ENCODE data around the gene FUT7.

The FUT7 gene

GRCh38 chr9:137049544-137050449 is 17.9 kb upstream of the FUT7 start:
- H3K36me3 ChIP-seq = no peaks in the 10 kb centered on the region
- H3K27me3 ChIP-seq = peaks cover 96% of the 10 kb centered on the region
- no peak overlapping the region for H3K4me3 ChIP-seq
- TF ChIP-seq Cebpa-rat (IDR thresholded peaks at IDR 0.05) = no peak
- H3K4me1 ChIP-seq = peaks cover 23% of the 10 kb centered on the region
- H3K4me2 ChIP-seq = no peak overlapping the region
- H3K27ac ChIP-seq = no peak overlapping the region
- H3K9me3 ChIP-seq = no peaks in the 10 kb centered on the region
- no peak overlapping the region for H3K9ac ChIP-seq
- peaks cover 75% of the 10 kb centered on the region for H4K20me1 ChIP-seq

DNA sequence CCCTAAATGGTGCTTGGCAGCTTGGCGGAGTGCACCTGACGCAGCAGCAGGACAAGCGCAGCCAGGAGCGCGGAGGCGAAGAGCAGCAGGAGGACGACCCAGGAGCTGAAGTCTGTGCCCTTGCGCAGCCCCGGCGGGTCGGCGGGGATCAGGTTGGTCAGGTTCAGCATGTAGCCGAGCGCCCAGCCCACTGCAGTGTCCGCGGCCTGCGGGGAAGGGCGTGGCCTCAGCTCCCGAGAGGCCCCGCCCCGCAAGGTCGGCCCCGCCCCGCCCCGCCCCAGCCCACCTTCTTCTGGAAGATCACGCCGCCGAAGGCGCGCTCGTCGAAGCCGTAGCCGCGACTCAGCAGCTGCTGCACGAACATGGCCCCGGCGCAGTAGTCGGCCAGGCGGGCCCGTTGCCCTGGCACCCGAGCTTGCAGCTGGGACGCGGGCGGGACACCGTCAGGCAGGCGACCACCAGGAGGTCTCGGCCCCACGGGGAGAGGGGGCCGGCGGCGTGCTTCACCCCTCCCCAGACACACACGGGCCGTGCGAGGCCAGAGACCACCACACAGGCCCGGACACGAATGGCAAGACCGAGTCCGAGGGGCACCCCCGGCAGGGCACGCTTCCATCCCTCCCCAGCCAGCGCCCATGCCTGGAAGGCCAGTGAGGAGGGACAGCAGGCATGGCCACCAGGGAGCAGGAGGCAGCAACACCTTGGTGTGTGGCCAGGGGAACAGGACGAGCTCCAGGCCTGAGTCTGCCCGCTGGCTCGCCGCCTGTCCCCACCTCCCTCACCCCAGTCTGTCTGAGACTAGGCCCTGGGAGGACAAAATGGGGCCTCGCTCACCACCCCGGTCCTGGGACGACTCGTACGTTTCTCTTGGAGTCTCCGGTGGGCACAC is 17.0 kb upstream of the FUT7 start:
- Histone ChIP-seq H3K9me3 (no peaks in the 10 kb centered on the region), H4K20me1 (peaks cover 77% of the 10 kb centered on the region), H3K4me2 (no peak overlapping the region), H3K4me3 (no peak overlapping the region), H3K4me1 (peaks cover 32% of the 10 kb centered on the region), H3K9ac (no peak overlapping the region), H3K27ac (no peak overlapping the region), H3K36me3 (no peaks in the 10 kb centered on the region), H3K27me3 (peaks cover 91% of the 10 kb centered on the region)
- TF ChIP-seq Cebpa-rat (IDR thresholded peaks at IDR 0.05) = no peak

DNA sequence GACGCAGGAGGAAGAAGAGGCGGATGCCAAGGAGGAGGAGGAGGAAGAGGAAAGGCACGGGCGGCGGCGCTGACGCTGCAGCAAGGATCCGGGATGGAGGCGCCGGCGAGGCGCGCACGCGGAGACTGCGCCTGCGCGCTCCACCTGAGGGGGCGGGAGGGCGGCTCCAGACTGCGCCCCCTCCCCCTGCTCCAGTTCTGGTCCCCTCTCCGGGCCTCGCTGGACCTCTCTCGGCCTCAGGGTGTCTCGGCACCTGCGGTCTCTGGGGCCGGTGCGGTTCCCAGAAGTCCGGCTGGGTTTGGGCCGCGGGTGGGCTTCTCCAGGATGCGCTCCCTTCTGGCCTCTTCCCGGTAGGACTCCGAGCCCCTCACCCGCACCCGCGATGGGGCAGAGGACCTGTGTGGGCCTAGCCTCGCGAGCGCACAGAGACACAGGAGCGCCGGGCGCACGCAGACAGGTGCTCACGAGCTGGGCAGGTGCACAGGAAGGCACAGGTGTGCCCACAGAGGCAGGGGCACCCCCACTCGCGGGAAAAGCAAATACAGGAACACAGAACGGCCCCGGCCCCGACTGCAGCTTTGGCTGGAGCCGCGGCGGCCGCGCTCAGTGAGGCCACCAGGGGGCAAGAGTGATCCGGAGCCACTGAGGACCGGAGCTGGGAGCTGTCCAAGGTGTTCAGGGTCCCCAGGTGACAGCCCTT is 14.3 kb upstream of the FUT7 start, which contains the start of gene NPDC1:
Gene NPDC1 (minus strand): TSS at position 90 of the 700 bp plus-strand sequence. CDS start 188 bp downstream, outside the sequence.
- Histone ChIP-seq H3K27ac (peak within 1 kb of the TSS; percentile 71), H3K4me2 (peak within 1 kb of the TSS; percentile 99), H3K27me3 (peaks cover 64% of the 10 kb centered on the region), H4K20me1 (peaks cover 81% of the 10 kb centered on the region), H3K4me3 (peak within 1 kb of the TSS; percentile 88), H3K4me1 (peaks cover 43% of the 10 kb centered on the region), H3K9me3 (no peaks in the 10 kb centered on the region), H3K36me3 (no peaks in the 10 kb centered on the region), H3K9ac (peak within 1 kb of the TSS; percentile 80)
- TF ChIP-seq Cebpa-rat (IDR thresholded peaks at IDR 0.05) = no peak

DNA sequence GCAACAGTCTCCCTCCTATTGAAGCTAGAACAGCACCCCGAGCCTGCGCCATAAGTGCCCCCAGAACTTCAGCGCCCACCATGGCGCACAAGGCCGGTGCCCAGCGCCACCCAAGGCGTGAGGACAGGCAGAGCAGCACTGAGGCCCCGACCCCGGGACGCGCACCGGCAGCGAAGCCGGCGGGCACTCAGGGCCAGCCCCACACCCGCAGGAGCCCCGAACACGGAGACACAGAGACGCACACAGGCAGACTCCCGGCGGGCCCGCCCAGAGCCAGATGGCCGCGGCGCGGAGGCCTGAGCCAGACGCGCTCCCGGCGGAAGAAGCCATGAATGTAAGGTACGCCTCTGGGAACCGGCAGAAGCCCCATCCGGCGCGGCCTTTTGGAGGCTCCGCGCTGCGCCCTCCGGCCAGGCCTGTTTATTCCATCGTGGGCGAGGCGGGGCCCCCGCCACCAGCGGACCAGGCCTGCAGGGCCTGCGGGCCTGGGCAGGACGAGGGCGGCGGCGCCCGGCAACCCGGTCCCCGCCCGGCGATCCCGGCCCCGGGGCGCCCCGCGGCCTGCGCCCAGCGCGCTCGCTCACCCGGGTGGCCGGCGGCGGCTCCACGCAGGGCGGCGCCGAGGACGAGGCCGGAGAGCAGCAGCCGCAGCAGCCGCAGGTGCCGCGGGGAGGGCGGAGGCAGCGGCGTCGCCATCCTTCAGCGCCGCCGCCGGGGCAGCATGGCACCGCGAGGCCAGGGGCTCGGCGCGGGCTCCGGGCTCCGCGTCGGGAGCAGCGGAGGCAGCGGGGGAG is 13.6 kb upstream of the FUT7 start:
- H3K4me3 ChIP-seq = peak overlapping the region; percentile 88
- H3K36me3 ChIP-seq = peaks cover 5% of the 10 kb centered on the region
- peaks cover 50% of the 10 kb centered on the region for H3K4me1 ChIP-seq
- H4K20me1 ChIP-seq = peaks cover 81% of the 10 kb centered on the region
- peaks cover 57% of the 10 kb centered on the region for H3K27me3 ChIP-seq
- peak overlapping the region; percentile 71 for H3K27ac ChIP-seq
- TF ChIP-seq Cebpa-rat (IDR thresholded peaks at IDR 0.05) = no peak
- peak overlapping the region; percentile 99 for H3K4me2 ChIP-seq
- H3K9me3 ChIP-seq = no peaks in the 10 kb centered on the region
- H3K9ac ChIP-seq = peak overlapping the region; percentile 80

DNA sequence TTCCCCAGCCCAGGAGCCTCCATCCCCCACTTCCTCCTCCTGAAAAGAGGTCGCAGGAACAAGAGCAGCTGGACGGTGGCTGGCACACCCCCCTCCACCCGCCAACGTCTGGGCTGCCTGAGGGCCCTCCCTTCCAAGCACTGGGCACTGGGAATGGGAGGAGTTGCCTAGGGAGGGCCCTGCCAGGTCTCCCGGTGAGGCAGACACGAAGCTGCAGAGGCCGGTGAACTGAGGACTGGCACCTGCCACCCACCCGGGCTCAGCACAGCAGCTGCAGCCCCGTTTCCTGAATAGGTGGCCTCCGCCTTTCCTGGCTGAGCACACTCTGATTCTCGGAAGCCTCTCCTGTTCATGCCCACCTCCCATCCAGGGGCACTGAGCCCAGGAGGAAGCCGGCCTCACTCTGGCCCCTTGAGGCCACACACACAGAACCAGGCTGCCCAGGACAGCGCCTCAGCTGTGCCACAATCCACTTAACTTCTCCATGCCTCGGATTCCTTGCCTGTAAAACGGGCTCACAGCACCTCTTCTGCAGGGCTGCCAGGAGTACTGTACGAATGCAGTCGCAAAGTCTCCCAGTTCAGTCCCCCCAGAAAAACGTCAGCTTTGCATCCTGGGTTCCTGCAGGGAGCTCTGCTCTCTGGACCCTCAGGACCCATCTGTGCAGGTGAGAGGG is 12.8 kb upstream of the FUT7 start:
- H3K9me3 ChIP-seq = no peaks in the 10 kb centered on the region
- H3K27me3 ChIP-seq = peaks cover 48% of the 10 kb centered on the region
- H3K27ac ChIP-seq = peak overlapping the region; percentile 71
- H3K36me3 ChIP-seq = peaks cover 12% of the 10 kb centered on the region
- peak overlapping the region; percentile 88 for H3K4me3 ChIP-seq
- peaks cover 53% of the 10 kb centered on the region for H3K4me1 ChIP-seq
- no peak for TF ChIP-seq Cebpa-rat (IDR thresholded peaks at IDR 0.05)
- peaks cover 74% of the 10 kb centered on the region for H4K20me1 ChIP-seq
- peak overlapping the region; percentile 99 for H3K4me2 ChIP-seq
- peak overlapping the region; percentile 80 for H3K9ac ChIP-seq

DNA sequence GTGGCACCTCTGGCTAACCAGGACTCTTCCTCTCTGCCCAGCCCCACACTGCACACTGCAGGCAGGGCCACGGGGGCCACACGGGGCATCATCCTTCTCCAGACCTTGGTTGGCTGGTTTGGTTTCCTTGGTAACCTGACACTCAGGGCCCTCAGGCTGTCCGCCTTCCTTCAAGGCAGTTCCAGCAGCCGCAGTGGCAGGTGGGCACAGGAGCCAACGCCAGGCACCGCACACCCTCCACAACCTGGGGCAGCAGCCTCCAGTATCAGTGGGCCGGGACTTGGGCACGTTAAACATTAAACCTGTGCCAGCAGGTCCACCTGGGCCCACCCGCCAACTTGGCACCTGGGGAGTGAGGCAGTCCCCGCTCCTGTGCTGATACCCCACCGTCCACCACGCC is 12.1 kb upstream of the FUT7 start:
- Histone ChIP-seq H3K9me3 (no peaks in the 10 kb centered on the region), H3K9ac (peak overlapping the region; percentile 80), H4K20me1 (peaks cover 68% of the 10 kb centered on the region), H3K4me2 (peak overlapping the region; percentile 99), H3K27me3 (peaks cover 42% of the 10 kb centered on the region), H3K4me3 (peak overlapping the region; percentile 88), H3K36me3 (peaks cover 18% of the 10 kb centered on the region), H3K27ac (peak overlapping the region; percentile 71), H3K4me1 (peaks cover 59% of the 10 kb centered on the region)
- TF ChIP-seq Cebpa-rat (IDR thresholded peaks at IDR 0.05) = no peak

DNA sequence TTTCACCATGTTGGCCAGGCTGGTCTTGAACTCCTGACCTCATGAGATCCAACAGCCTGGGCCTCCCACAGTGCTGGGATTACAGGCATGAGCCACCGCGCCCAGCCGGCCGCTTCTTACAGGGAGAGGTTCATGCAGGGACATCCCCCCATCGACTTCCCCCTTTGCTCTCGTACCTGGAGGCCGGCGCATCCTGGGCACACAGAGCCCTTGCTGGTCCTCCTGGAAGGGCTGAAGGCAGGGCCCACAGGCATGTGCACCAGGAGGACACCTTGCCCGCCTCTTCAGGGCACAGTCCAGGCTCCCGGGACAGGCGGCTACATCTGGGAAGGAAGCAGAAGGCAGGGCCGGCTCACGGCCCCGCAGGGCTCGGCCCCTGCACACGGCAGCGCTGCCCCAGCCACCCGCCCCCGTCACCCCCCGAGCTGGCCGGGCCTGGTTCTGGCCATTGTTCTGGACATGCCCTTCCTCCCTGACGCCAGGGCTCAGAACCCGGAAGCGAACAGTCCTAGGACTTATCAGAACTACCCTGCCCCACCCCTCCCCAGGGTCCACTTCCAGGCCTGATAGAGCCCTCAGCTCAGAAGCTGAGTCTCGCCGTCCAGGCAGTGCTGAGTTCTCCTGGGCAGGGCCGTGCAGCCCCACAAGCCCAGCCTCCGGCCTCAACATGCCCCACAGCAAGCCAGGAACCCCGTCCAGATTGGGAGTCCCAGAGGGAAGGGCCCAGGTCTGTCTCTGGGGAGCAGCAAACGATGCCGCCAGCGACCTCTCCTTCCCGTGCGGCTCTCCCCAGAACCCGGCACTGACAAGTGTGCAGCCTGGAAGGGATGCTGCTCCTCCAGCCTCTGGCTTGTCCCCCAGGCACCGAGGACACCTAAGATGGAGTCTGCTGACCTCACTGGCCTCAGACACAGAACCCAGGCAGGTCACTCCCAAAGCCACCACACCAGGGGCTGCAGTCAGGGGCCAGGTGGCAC is 11.2 kb upstream of the FUT7 start:
- peak overlapping the region; percentile 80; the same call in 1 of the 2 replicates for H3K9ac ChIP-seq

More for the DNA sequence above, 11.2 kb upstream of the FUT7 start:
- Histone ChIP-seq H3K4me2 (peak overlapping the region; percentile 99), H3K36me3 (peaks cover 28% of the 10 kb centered on the region), H3K27ac (no peak overlapping the region; the same call in 1 of the 2 replicates), H4K20me1 (peaks cover 67% of the 10 kb centered on the region), H3K4me3 (peak overlapping the region; percentile 88; the same call in 1 of the 2 replicates), H3K9me3 (no peaks in the 10 kb centered on the region), H3K27me3 (peaks cover 34% of the 10 kb centered on the region), H3K4me1 (peaks cover 64% of the 10 kb centered on the region)
- TF ChIP-seq Cebpa-rat (IDR thresholded peaks at IDR 0.05) = no peak

All from BLaER1 (cell line).